Upper lobe of left lung (tissue), 6 donors: ENCODE data around the gene ZNF248. TPM values are rescaled to one million over a fixed set of nuclear protein-coding genes. Genes with fewer than 3 reads are reported as not detected.
"Not testable (repeated sequence)": the region's sequence is repeated elsewhere in the genome, so short reads cannot be mapped to it uniquely, and the experiment has no call there.

Source experiments
- ATAC-seq, 2 donors: fragments of 200-7000 bp; cut with Tn5 transposase; one replicate each; pipeline ENCODE4 v1.9.1; 2022; ENCODE audit warnings: mild to moderate bottlenecking in 2 of 2, moderate library complexity in 2 of 2; ENCODE audit not compliant: low FRiP score in 2 of 2
- DNase-seq, 2 donors: peaks; one replicate each; pipeline ENCODE4 v3.0.0-alpha.2; 2019 to 2020
- H3K27ac ChIP-seq, 4 donors: fragments of 200-600 bp; sonication (generic); one replicate each; pipeline ENCODE4 v1.5.1; 2016 to 2019
- H3K27me3 ChIP-seq, 4 donors: fragments of 200-600 bp; sonication (generic); one replicate each; pipeline ENCODE4 v1.5.1; 2017 to 2019
- H3K36me3 ChIP-seq, 4 donors: fragments of 200-600 bp; sonication (generic); one replicate each; pipeline ENCODE4 v1.5.1; 2016 to 2019
- H3K4me1 ChIP-seq, 4 donors: fragments of 200-600 bp; sonication (generic); one replicate each; pipeline ENCODE4 v1.5.1; 2018 to 2019
- H3K4me3 ChIP-seq, 4 donors: fragments of 200-600 bp; sonication (generic); one replicate each; pipeline ENCODE4 v1.5.1; 2017 to 2019; ENCODE audit warnings: mild to moderate bottlenecking in 2 of 4, moderate library complexity in 1 of 4
- H3K9me3 ChIP-seq, 4 donors: fragments of 200-600 bp; sonication (generic); one replicate each; pipeline ENCODE4 v1.5.1; 2018 to 2019
- CTCF ChIP-seq, 6 experiments: fragments of 450-650 bp in 4 of 6; fragments of 200-600 bp in 2 of 6; sonication (generic) in 2 of 6; IDR thresholded peaks; one replicate each; pipeline ENCODE4 v1.5.1; 2016 to 2019; ENCODE audit warnings: antibody characterized with exemption in 6 of 6
- EP300 ChIP-seq, 4 donors: sonication (generic); formaldehyde crosslinking; IDR thresholded peaks; one replicate each; pipeline ENCODE4 v1.5.1; 2017; ENCODE audit warnings: antibody characterized with exemption in 4 of 4, control low read depth in 2 of 4
- POLR2A ChIP-seq, 4 donors: fragments of 450-650 bp; IDR thresholded peaks; one replicate each; pipeline ENCODE4 v1.5.1; 2016 to 2017; ENCODE audit warnings: antibody characterized with exemption in 4 of 4, mild to moderate bottlenecking in 2 of 4
- POLR2AphosphoS5 ChIP-seq, 2 donors: sonication (generic); formaldehyde crosslinking; IDR thresholded peaks; one replicate each; pipeline ENCODE4 v1.5.1; 2017; ENCODE audit warnings: antibody characterized with exemption in 2 of 2
- WGBS, 2 donors: methylation state at CpG; one replicate each; pipeline ENCODE4 v1.1.5; 2017 to 2018; 5-methylcytosine and 5-hydroxymethylcytosine counted together
- total RNA-seq, 6 donors: library from RNA; depleted of rRNA in 4 of 6; stranded (reverse); fragments of >200 nt in 4 of 6; gene quantifications; one replicate each; pipeline versions ENCODE4 v1.1.0 to v1.2.1, GENCODE V29; 2016 to 2021
- donor health status: DM: no; HTN: no; CAD: no; lungs with moderate emphysema.
- donor health status: DM: no; HTN: yes; CAD: no; lungs with severe emphysema.

ZNF248 gene
- total RNA-seq, 6 donors from 2014 or later, result 8.5 to 38.8 (median 11.0) TPM

- H3K4me1 ChIP-seq, result no peaks in the 10 kb centered on the region
- TF ChIP-seq POLR2AphosphoS5 (IDR thresholded peaks at IDR 0.05), result no peak
- TF ChIP-seq CTCF (IDR thresholded peaks at IDR 0.05), result no peak
- TF ChIP-seq POLR2A (IDR thresholded peaks at IDR 0.05), result no peak
- no peak for TF ChIP-seq EP300 (IDR thresholded peaks at IDR 0.05)
These were observed 115.6 kb downstream of the ZNF248 start for GRCh38 chr10:37741831-37742230.

GRCh38 chr10:37739181-37739580, 118.2 kb downstream of the ZNF248 start:
- H3K4me3 ChIP-seq, result no peak overlapping the region
- TF ChIP-seq EP300 (IDR thresholded peaks at IDR 0.05) (no peak), CTCF (IDR thresholded peaks at IDR 0.05) (no peak), POLR2A (IDR thresholded peaks at IDR 0.05) (no peak), POLR2AphosphoS5 (IDR thresholded peaks at IDR 0.05) (no peak)
- ATAC-seq, result no peak
- no peaks in the 10 kb centered on the region for H3K36me3 ChIP-seq
- no peak for DNase-seq
- H3K27me3 ChIP-seq, result no peaks in the 10 kb centered on the region
- 73 to 76% methylated on average over 3 of the region's 3 CpGs for WGBS, 2 donors
- peaks cover 0 to 7% (median 0%) of the 10 kb centered on the region in 4 donors for H3K9me3 ChIP-seq
- H3K27ac ChIP-seq, result no peak overlapping the region
- no peaks in the 10 kb centered on the region for H3K4me1 ChIP-seq

More at GRCh38 chr10:37741831-37742230, 115.6 kb downstream of the ZNF248 start:
- DNase-seq (no peak), ATAC-seq (no peak)
- no peak overlapping the region for H3K27ac ChIP-seq
- H3K27me3 ChIP-seq, result no peaks in the 10 kb centered on the region
- no peak overlapping the region for H3K4me3 ChIP-seq
- H3K36me3 ChIP-seq, result no peaks in the 10 kb centered on the region
- H3K9me3 ChIP-seq, result peaks cover 0 to 7% (median 0%) of the 10 kb centered on the region in 4 donors
- WGBS, 2 donors, result 81 to 89% methylated on average over 5 of the region's 5 CpGs

- H3K4me3 ChIP-seq, H3K27me3 ChIP-seq, H3K9me3 ChIP-seq, ATAC-seq, H3K4me1 ChIP-seq, DNase-seq, H3K27ac ChIP-seq, H3K36me3 ChIP-seq: not testable (repeated sequence)
- WGBS, 2 donors, result 93 to 94% methylated on average over 16 of the region's 16 CpGs
These were observed 119.2 kb downstream of the ZNF248 start for GRCh38 chr10:37738241-37738640.

DNA sequence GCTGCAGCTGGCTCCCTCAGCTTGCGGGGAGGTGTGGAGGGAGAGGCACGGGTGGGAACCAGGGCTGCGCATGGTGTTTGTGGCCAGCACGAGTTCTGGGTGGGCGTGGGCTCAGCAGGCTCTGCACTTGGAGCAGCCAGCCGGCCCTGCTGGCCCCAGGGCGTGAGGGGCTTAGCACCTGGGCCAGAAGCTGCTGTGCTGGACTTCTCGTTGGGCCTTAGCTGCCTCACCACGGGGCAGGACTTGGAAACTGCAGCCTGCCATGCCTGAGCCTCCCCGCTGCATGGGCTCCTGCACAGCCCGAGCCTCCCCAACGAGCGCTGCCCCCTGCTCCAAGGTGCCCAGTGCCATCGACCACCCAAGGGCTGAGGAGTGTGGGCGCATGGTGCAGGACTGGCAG, 120.1 kb downstream of the ZNF248 start:
- Histone ChIP-seq H3K4me3 (no peak overlapping the region), H3K4me1 (no peaks in the 10 kb centered on the region), H3K27me3 (no peaks in the 10 kb centered on the region), H3K27ac (no peak overlapping the region), H3K9me3 (peaks cover 0 to 7% (median 0%) of the 10 kb centered on the region in 4 donors), H3K36me3 (no peaks in the 10 kb centered on the region)
- no peak for ATAC-seq
- TF ChIP-seq POLR2A (IDR thresholded peaks at IDR 0.05) (no peak), EP300 (IDR thresholded peaks at IDR 0.05) (no peak), POLR2AphosphoS5 (IDR thresholded peaks at IDR 0.05) (no peak), CTCF (IDR thresholded peaks at IDR 0.05) (no peak)
- DNase-seq, result peak in 1 of 2 donors; percentile 63
- WGBS, 2 donors, result 60 to 97% methylated on average over 1 to 6 of the region's 15 CpGs

GRCh38 chr10:37736120-37736519, 121.3 kb downstream of the ZNF248 start:
- no peaks in the 10 kb centered on the region for H3K27me3 ChIP-seq
- peaks cover 0 to 7% (median 0%) of the 10 kb centered on the region in 4 donors for H3K9me3 ChIP-seq
- no peaks in the 10 kb centered on the region for H3K36me3 ChIP-seq
- TF ChIP-seq EP300 (IDR thresholded peaks at IDR 0.05) (no peak), POLR2A (IDR thresholded peaks at IDR 0.05) (no peak), CTCF (IDR thresholded peaks at IDR 0.05) (no peak), POLR2AphosphoS5 (IDR thresholded peaks at IDR 0.05) (no peak)
- no peak for DNase-seq
- WGBS, 2 donors, result 45 to 67% methylated on average over 1 of the region's 1 CpG
- ATAC-seq, result no peak
- H3K27ac ChIP-seq, result no peak overlapping the region
- H3K4me3 ChIP-seq, result no peak overlapping the region
- H3K4me1 ChIP-seq, result no peaks in the 10 kb centered on the region
